Endodermal cell (in vitro differentiated cells): Measurements from ENCODE around the gene MYO7B. TPM values are rescaled to one million over a fixed set of nuclear protein-coding genes. Genes with fewer than 3 reads are reported as not detected.
A peak's percentile ranks its signal among the peaks of the same experiment; 100 is the strongest.

Experiments used
- DNase-seq: peaks from one replicate; pipeline ENCODE4 v3.0.0-alpha.2; 2017
- H3K27ac ChIP-seq: 2 replicates; pipeline ENCODE4 v1.5.1; 2013; ENCODE audit warnings: mild to moderate bottlenecking, low read depth, low read length, moderate library complexity
- H3K27me3 ChIP-seq: 2 replicates; pipeline ENCODE4 v1.6.1; 2013; ENCODE audit warnings: mild to moderate bottlenecking, low read length, moderate library complexity; ENCODE audit not compliant: insufficient read depth, control insufficient read depth, poor library complexity, severe bottlenecking
- H3K36me3 ChIP-seq: 2 replicates; pipeline ENCODE4 v1.7.0; 2013; ENCODE audit warnings: mild to moderate bottlenecking, low read length, moderate library complexity; ENCODE audit not compliant: control insufficient read depth, insufficient read depth
- H3K4me1 ChIP-seq: one replicate; pipeline ENCODE4 v1.7.0; 2013; ENCODE audit warnings: low read length; ENCODE audit not compliant: control insufficient read depth, insufficient read depth
- H3K4me3 ChIP-seq: 2 replicates; pipeline ENCODE4 v1.5.1; 2013; ENCODE audit warnings: mild to moderate bottlenecking, low read length, moderate library complexity
- H3K9ac ChIP-seq: 2 replicates; pipeline ENCODE4 v1.6.1; 2013; ENCODE audit warnings: mild to moderate bottlenecking, low read length, moderate library complexity; ENCODE audit not compliant: poor library complexity, severe bottlenecking; ENCODE audit errors: extremely low read depth
- H3K9me3 ChIP-seq: 2 replicates; pipeline ENCODE4 v1.6.1; 2013; ENCODE audit warnings: mild to moderate bottlenecking, low read length, moderate library complexity; ENCODE audit not compliant: control insufficient read depth
- H3K27ac Mint-ChIP-seq: 2 replicates; pipeline ENCODE4 v1.8.0; 2020; ENCODE audit warnings: mixed read lengths
- H3K27me3 Mint-ChIP-seq: 2 replicates; pipeline ENCODE4 v1.8.0; 2021; ENCODE audit warnings: mild to moderate bottlenecking, mixed read lengths; ENCODE audit not compliant: insufficient read depth
- H3K36me3 Mint-ChIP-seq: 2 replicates; pipeline ENCODE4 v1.8.0; 2020; ENCODE audit warnings: low read depth, mixed read lengths
- H3K4me1 Mint-ChIP-seq: 2 replicates; pipeline ENCODE4 v1.8.0; 2020; ENCODE audit warnings: mixed read lengths
- H3K4me3 Mint-ChIP-seq: 2 replicates; pipeline ENCODE4 v1.8.0; 2020; ENCODE audit warnings: mild to moderate bottlenecking, moderate library complexity, mixed read lengths
- H3K9me3 Mint-ChIP-seq: 2 replicates; pipeline ENCODE4 v1.8.0; 2020; ENCODE audit warnings: mild to moderate bottlenecking, mixed read lengths
- CTCF ChIP-seq: fragments of 200-600 bp; sonication (generic); conservative IDR thresholded peaks from 2 replicates; pipeline ENCODE4 v1.5.0; 2021; ENCODE audit warnings: antibody characterized with exemption, mild to moderate bottlenecking
- WGBS, 2 experiments: methylation state at CpG; one replicate each; pipeline versions ENCODE4 v1.1.5 to v1.1.7; 2013; ENCODE audit warnings: missing lambda C conversion rate in 2 of 2, mixed read lengths in 1 of 2; ENCODE audit not compliant: insufficient coverage in 1 of 2, insufficient read length in 1 of 2; 5-methylcytosine and 5-hydroxymethylcytosine counted together
- total RNA-seq, 2 donors: library from RNA; stranded (reverse); fragmentation: NEBNext Ultra II Directional in 1 of 2; extraction: Animal tissue kit (Norgen Biotek cat#: 25700) in 1 of 2; gene quantifications; 2 replicates in 1 of 2; 3 replicates in 1 of 2; pipeline ENCODE4 v1.2.1, GENCODE V29; 2021

MYO7B gene
- total RNA-seq, 2 donors from 2014 or later = 0.11 TPM; not detected in 1

- Histone ChIP-seq H3K36me3 (no peaks in the 10 kb centered on the region), H3K4me3 (no peak overlapping the region), H3K4me1 (no peaks in the 10 kb centered on the region), H3K9me3 (no peaks in the 10 kb centered on the region), H3K9ac (no peak overlapping the region), H3K27me3 (no peaks in the 10 kb centered on the region), H3K27ac (no peak overlapping the region)
- no peak for TF ChIP-seq CTCF
- Mint-ChIP-seq H3K9me3 (peaks cover 8% of the 10 kb centered on the region), H3K36me3 (no peaks in the 10 kb centered on the region), H3K27ac (no peak overlapping the region), H3K4me1 (no peaks in the 10 kb centered on the region), H3K27me3 (peaks cover 2% of the 10 kb centered on the region), H3K4me3 (no peak overlapping the region)
- DNase-seq = peak; percentile 10
- 89 to 93% methylated on average over 7 to 8 of the region's 8 CpGs for WGBS, 2 experiments
These were observed 69.5 kb downstream of the MYO7B start for GRCh38 chr2:127604986-127605385.

- H3K4me3 ChIP-seq = no peak overlapping the region
- H3K36me3 ChIP-seq = no peaks in the 10 kb centered on the region
- Mint-ChIP-seq H3K9me3 (peaks cover 8% of the 10 kb centered on the region), H3K27ac (no peak overlapping the region), H3K4me1 (no peaks in the 10 kb centered on the region), H3K36me3 (no peaks in the 10 kb centered on the region), H3K27me3 (peaks cover 2% of the 10 kb centered on the region), H3K4me3 (no peak overlapping the region)
- TF ChIP-seq CTCF = no peak
- no peaks in the 10 kb centered on the region for H3K4me1 ChIP-seq
- no peak overlapping the region for H3K27ac ChIP-seq
- WGBS, 2 experiments = 78 to 93% methylated on average over 3 to 7 of the region's 7 CpGs
- no peak overlapping the region for H3K9ac ChIP-seq
- H3K9me3 ChIP-seq = no peaks in the 10 kb centered on the region
- H3K27me3 ChIP-seq = no peaks in the 10 kb centered on the region
- DNase-seq = peak; percentile 31
These were observed 70.3 kb downstream of the MYO7B start for GRCh38 chr2:127605691-127606263.

GRCh38 chr2:127606625-127607398 is 71.3 kb downstream of the MYO7B start:
- H3K27me3 Mint-ChIP-seq = peaks cover 2% of the 10 kb centered on the region
- Histone ChIP-seq H3K4me3 (no peak overlapping the region), H3K4me1 (no peaks in the 10 kb centered on the region), H3K9me3 (no peaks in the 10 kb centered on the region), H3K27me3 (no peaks in the 10 kb centered on the region), H3K36me3 (no peaks in the 10 kb centered on the region), H3K9ac (no peak overlapping the region), H3K27ac (no peak overlapping the region)
- no peaks in the 10 kb centered on the region for H3K36me3 Mint-ChIP-seq
- no peak overlapping the region for H3K4me3 Mint-ChIP-seq
- peak; percentile 17 for DNase-seq
- peaks cover 8% of the 10 kb centered on the region for H3K9me3 Mint-ChIP-seq
- H3K4me1 Mint-ChIP-seq = no peaks in the 10 kb centered on the region
- TF ChIP-seq CTCF = no peak
- H3K27ac Mint-ChIP-seq = no peak overlapping the region
- 94 to 96% methylated on average over 10 to 17 of the region's 17 CpGs for WGBS, 2 experiments
